Germinal center (tissue), 1 donor: ENCODE measurements around the gene CALML6.

Experiments used
- DNase-seq: peaks from one replicate; pipeline ENCODE4 v3.0.0; 2012; ENCODE audit warnings: mixed read lengths, low spot score

Gene CALML6

DNA sequence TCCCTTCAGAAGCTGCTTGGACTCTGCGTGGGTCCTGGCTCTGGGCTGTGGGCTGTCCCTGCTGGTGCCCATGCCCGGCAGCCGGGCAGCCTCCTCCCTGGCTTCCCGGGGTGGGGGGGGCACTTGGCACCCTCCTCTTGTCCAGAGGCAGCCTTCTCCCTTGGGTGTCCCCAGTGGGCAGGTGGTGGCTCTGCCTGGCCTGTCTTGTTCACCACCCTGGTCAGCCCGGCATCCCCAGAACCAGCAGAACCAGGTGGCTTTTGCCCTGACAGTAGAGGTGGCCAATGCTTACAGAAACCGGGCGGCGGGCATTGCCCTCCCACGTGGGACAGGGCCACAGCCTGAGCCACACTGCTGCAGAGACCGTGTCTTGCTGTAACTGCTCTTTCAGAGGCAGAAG, 50.5 kb downstream of the CALML6 start:
- no peak for DNase-seq

- no peak for DNase-seq
Measured at GRCh38 chr1:1966071-1966740, 51.1 kb downstream of the CALML6 start.
